PC-9 (cell line): ENCODE results near the gene PJVK. TPM values are rescaled to one million over a fixed set of nuclear protein-coding genes. Genes with fewer than 3 reads are reported as not detected.

Source experiments
- BruUV-seq: library from RNA; stranded (reverse); fragments of 400-500 nt; replicated peaks from 2 replicates; lab custom pipeline; 2021; lab: Mats Ljungman, UMichigan
- CTCF ChIA-PET: fragments of 300-600 bp; sonication (Branson Sonifier 250); formaldehyde crosslinking; loops from one replicate; lab custom pipeline; 2022; ENCODE audit warnings: antibody characterized with exemption; lab: Charles Lee
- POLR2A ChIA-PET: fragments of 300-600 bp; sonication (Branson Sonifier 250); formaldehyde crosslinking; loops from one replicate; lab custom pipeline; 2022; ENCODE audit warnings: antibody characterized with exemption; ENCODE audit not compliant: unreplicated experiment; lab: Charles Lee
- DNase-seq, 2 experiments: peaks; one replicate each; pipeline versions ENCODE4 v3.0.0 to v3.0.0-alpha.2; 2015 to 2022; ENCODE audit warnings: mixed read lengths in 1 of 2
- H2AFZ ChIP-seq: fragments of 200-600 bp; sonication (generic); 2 replicates; pipeline ENCODE4 v1.8.1; 2017; ENCODE audit warnings: antibody characterized with exemption
- H3F3A ChIP-seq: fragments of 200-600 bp; sonication (generic); 2 replicates; pipeline ENCODE4 v1.8.1; 2017; ENCODE audit warnings: antibody characterized with exemption, mild to moderate bottlenecking, low read depth; ENCODE audit not compliant: insufficient read depth
- H3K27ac ChIP-seq: fragments of 200-600 bp; sonication (generic); 2 replicates; pipeline ENCODE4 v1.6.1; 2016; ENCODE audit warnings: mixed run types
- H3K27me3 ChIP-seq: fragments of 200-600 bp; sonication (generic); 2 replicates; pipeline ENCODE4 v1.6.1; 2016; ENCODE audit warnings: low read depth, mixed run types; ENCODE audit not compliant: insufficient read depth
- H3K36me3 ChIP-seq: fragments of 200-600 bp; sonication (generic); 2 replicates; pipeline ENCODE4 v1.6.1; 2016; ENCODE audit warnings: low read depth, mixed run types
- H3K4me1 ChIP-seq: fragments of 200-600 bp; sonication (generic); replicated peaks from 2 replicates; pipeline ENCODE4 v1.6.1; 2016; ENCODE audit warnings: mixed run types; ENCODE audit not compliant: insufficient read depth
- H3K4me2 ChIP-seq: fragments of 200-600 bp; sonication (generic); 2 replicates; pipeline ENCODE4 v1.6.1; 2017; ENCODE audit warnings: mixed run types
- H3K4me3 ChIP-seq: fragments of 200-600 bp; sonication (generic); 2 replicates; pipeline ENCODE4 v1.6.1; 2016; ENCODE audit warnings: mixed run types
- H3K79me2 ChIP-seq: fragments of 200-600 bp; sonication (generic); 2 replicates; pipeline ENCODE4 v1.6.1; 2017; ENCODE audit warnings: low read depth, mixed run types
- H3K9me2 ChIP-seq: fragments of 200-600 bp; sonication (generic); 2 replicates; pipeline ENCODE4 v1.8.1; 2017; ENCODE audit warnings: mild to moderate bottlenecking; ENCODE audit not compliant: insufficient read depth
- H3K9me3 ChIP-seq: fragments of 200-600 bp; sonication (generic); 2 replicates; pipeline ENCODE4 v1.8.1; 2016; ENCODE audit warnings: low read depth; ENCODE audit not compliant: insufficient read depth
- H4K20me1 ChIP-seq: fragments of 200-600 bp; sonication (generic); 2 replicates; pipeline ENCODE4 v1.8.1; 2017; ENCODE audit not compliant: insufficient read depth
- CTCF ChIP-seq: fragments of 200-600 bp; sonication (generic); conservative IDR thresholded peaks from 2 replicates; pipeline ENCODE4 v1.6.1; 2017; ENCODE audit warnings: mixed run types, antibody characterized with exemption, mild to moderate bottlenecking, moderate library complexity
- EZH2 ChIP-seq: fragments of 200-600 bp; sonication (generic); IDR thresholded peaks from 2 replicates; pipeline ENCODE4 v1.8.0; 2017; ENCODE audit warnings: antibody characterized with exemption, low read depth
- intact Hi-C: fragments of 100-400 bp; cut with micrococcal nuclease; formaldehyde crosslinking; loops from one replicate; pipeline ENCODE4 v1.10.0; 2022; ENCODE audit not compliant: unreplicated experiment
- total RNA-seq: library from RNA; stranded (reverse); gene quantifications from 2 replicates; pipeline ENCODE4 v1.2.3, GENCODE V29; 2021

The PJVK gene
- total RNA-seq, 1 experiment from 2014 or later, result 16.9 TPM

- intact Hi-C loops, result no loop called here
- no peak for TF ChIP-seq CTCF
- TF ChIP-seq EZH2, result no peak
- H3K9me2 ChIP-seq, result no peaks in the 10 kb centered on the region
- H3K27ac ChIP-seq, result no peak overlapping the region
- H3K4me1 ChIP-seq, result no peaks in the 10 kb centered on the region
- no peak for DNase-seq
- BruUV-seq, result no TSS peak
- no peaks in the 10 kb centered on the region for H3K9me3 ChIP-seq
- POLR2A ChIA-PET, result no interaction called here
- H3K36me3 ChIP-seq, result peaks cover 34% of the 10 kb centered on the region
- CTCF ChIA-PET, result interaction anchor here (0.5 kb wide), 1 partner anchor 1012 kb away, joined by 9 read pairs; no protein-coding TSS in a partner anchor
- H3K4me2 ChIP-seq, result no peak overlapping the region
- no peaks in the 10 kb centered on the region for H3K27me3 ChIP-seq
- 0 out of 2 replicates have a peak, but pooled peaks cover 3% of the 10 kb centered on the region for H4K20me1 ChIP-seq
- H3K4me3 ChIP-seq, result no peak overlapping the region
- H3F3A ChIP-seq, result peaks cover 2% of the 10 kb centered on the region; the same call in 1 of the 2 replicates
- no peak overlapping the region for H2AFZ ChIP-seq
- H3K79me2 ChIP-seq, result no peaks in the 10 kb centered on the region
Measured at GRCh38 chr2:178506949-178507348, 55.8 kb downstream of the PJVK start.

GRCh38 chr2:178508646-178509045 lies 57.5 kb downstream of the PJVK start:
- H3K4me1 ChIP-seq, result peaks cover 5% of the 10 kb centered on the region; the same call in 1 of the 2 replicates
- no peak overlapping the region for H3K4me2 ChIP-seq
- no peak overlapping the region for H2AFZ ChIP-seq
- no peak for DNase-seq
- peaks cover 22% of the 10 kb centered on the region for H3K36me3 ChIP-seq
- H3K27me3 ChIP-seq, result no peaks in the 10 kb centered on the region
- no TSS peak for BruUV-seq
- H3K9me2 ChIP-seq, result no peaks in the 10 kb centered on the region
- H3K9me3 ChIP-seq, result no peaks in the 10 kb centered on the region; the same call in 1 of the 2 replicates
- POLR2A ChIA-PET, result no interaction called here
- CTCF ChIA-PET, result interaction anchor here (0.8 kb wide), 1 partner anchor 8 kb away, joined by 3 read pairs; no protein-coding TSS in a partner anchor
- no peak overlapping the region for H3K4me3 ChIP-seq
- H3K27ac ChIP-seq, result no peak overlapping the region
- H4K20me1 ChIP-seq, result no peaks in the 10 kb centered on the region
- intact Hi-C loops, result no loop called here
- peaks cover 3% of the 10 kb centered on the region; the same call in 1 of the 2 replicates for H3F3A ChIP-seq
- TF ChIP-seq EZH2, result no peak
- no peak for TF ChIP-seq CTCF
- H3K79me2 ChIP-seq, result no peaks in the 10 kb centered on the region

GRCh38 chr2:178510384-178510783 lies 59.2 kb downstream of the PJVK start:
- Histone ChIP-seq H3K36me3 (peaks cover 17% of the 10 kb centered on the region), H3K9me3 (no peaks in the 10 kb centered on the region; the same call in 1 of the 2 replicates), H3K27ac (no peak overlapping the region), H3K9me2 (no peaks in the 10 kb centered on the region), H3K4me1 (peaks cover 23% of the 10 kb centered on the region), H3F3A (peaks cover 18% of the 10 kb centered on the region; the same call in 1 of the 2 replicates), H3K4me2 (no peak overlapping the region), H3K79me2 (no peaks in the 10 kb centered on the region), H2AFZ (no peak overlapping the region), H4K20me1 (no peaks in the 10 kb centered on the region), H3K4me3 (no peak overlapping the region), H3K27me3 (no peaks in the 10 kb centered on the region)
- intact Hi-C loops, result no loop called here
- no TSS peak for BruUV-seq
- DNase-seq, result no peak
- POLR2A ChIA-PET, result no interaction called here
- no peak for TF ChIP-seq EZH2
- no peak for TF ChIP-seq CTCF
- CTCF ChIA-PET, result no interaction called here

Other genes starting within 250 kb of the PJVK start
- 87.0 and 93.3 TPM in 2 replicates for gene PRKRA, start 203 bp upstream of the PJVK start, total RNA-seq
- 3.8 and 6.1 TPM in 2 replicates for gene FKBP7, start 27.2 kb downstream of the PJVK start, total RNA-seq
- gene PLEKHA3, start 29.1 kb downstream of the PJVK start, total RNA-seq, result 35.7 and 50.3 TPM in 2 replicates